PC-9 (cell line): ENCODE results near the gene PCGF2.

ENCODE experiments used
- CTCF ChIP-seq: fragments of 200-600 bp; sonication (generic); conservative IDR thresholded peaks from 2 replicates; pipeline ENCODE4 v1.6.1; 2017; ENCODE audit warnings: mixed run types, antibody characterized with exemption, mild to moderate bottlenecking, moderate library complexity
- EZH2 ChIP-seq: fragments of 200-600 bp; sonication (generic); IDR thresholded peaks from 2 replicates; pipeline ENCODE4 v1.8.0; 2017; ENCODE audit warnings: antibody characterized with exemption, low read depth

GRCh38 chr17:38705803-38706504, 42.2 kb downstream of the PCGF2 start:
- TF ChIP-seq CTCF (no peak), EZH2 (no peak)
